T-helper 1 cell treated with Interleukin-12 subunit alpha and Interleukin-12 subunit beta and Interleukin-4 antibody, amounts not matched to agents 30 μg/mL and 1 μg/mL, for 36 hours (primary cell): ENCODE results near the gene ZFC3H1.
A peak's percentile ranks its signal among the peaks of the same experiment; 100 is the strongest.
"Not testable (repeated sequence)": the region's sequence is repeated elsewhere in the genome, so short reads cannot be mapped to it uniquely, and the experiment has no call there.

Experiments used
- H3K27ac Mint-ChIP-seq: one replicate; pipeline ENCODE4 v1.8.0; 2021; ENCODE audit warnings: mild to moderate bottlenecking, mixed read lengths
- H3K27me3 Mint-ChIP-seq: one replicate; pipeline ENCODE4 v1.8.0; 2021; ENCODE audit warnings: low read depth, mixed read lengths
- H3K36me3 Mint-ChIP-seq: one replicate; pipeline ENCODE4 v1.8.0; 2021; ENCODE audit warnings: low read depth, mixed read lengths
- H3K4me1 Mint-ChIP-seq: one replicate; pipeline ENCODE4 v1.8.0; 2021; ENCODE audit warnings: low read depth, mixed read lengths
- H3K4me3 Mint-ChIP-seq: one replicate; pipeline ENCODE4 v1.8.0; 2021; ENCODE audit warnings: mild to moderate bottlenecking, moderate library complexity, mixed read lengths
- H3K9me3 Mint-ChIP-seq: one replicate; pipeline ENCODE4 v1.8.0; 2021; ENCODE audit warnings: mixed read lengths

ZFC3H1 gene

DNA sequence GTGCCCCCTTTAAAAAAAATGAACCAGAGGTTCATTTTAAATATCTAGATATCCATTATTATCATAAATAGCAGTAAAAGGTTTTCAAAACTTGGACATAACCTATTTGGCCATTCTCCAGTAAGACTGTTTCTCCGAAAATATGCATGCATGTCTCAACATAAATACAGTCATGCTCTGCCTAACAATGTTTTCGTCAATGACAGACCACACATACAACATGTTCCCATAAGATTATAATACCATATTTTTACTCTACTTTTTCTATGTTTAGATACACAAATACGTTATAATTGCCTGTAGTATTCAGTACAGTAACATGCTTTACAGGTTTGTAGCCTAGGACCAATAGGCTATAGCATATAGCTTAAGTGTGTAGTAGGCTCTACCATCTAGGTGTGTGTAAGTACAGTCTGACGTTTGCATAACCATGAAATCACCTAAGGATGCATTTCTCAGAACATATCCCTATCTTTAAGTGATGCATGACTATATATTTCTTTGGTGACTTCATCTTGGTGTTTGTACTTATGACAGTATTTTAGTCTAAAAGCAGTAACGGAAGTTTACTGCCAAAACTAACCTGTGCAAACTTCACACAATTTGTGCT is 25.4 kb upstream of the ZFC3H1 start:
- no peaks in the 10 kb centered on the region for H3K27me3 Mint-ChIP-seq
- no peak overlapping the region for H3K27ac Mint-ChIP-seq
- no peaks in the 10 kb centered on the region for H3K36me3 Mint-ChIP-seq
- peaks cover 11% of the 10 kb centered on the region for H3K4me1 Mint-ChIP-seq
- H3K9me3 Mint-ChIP-seq = no peaks in the 10 kb centered on the region
- H3K4me3 Mint-ChIP-seq = no peak overlapping the region

DNA sequence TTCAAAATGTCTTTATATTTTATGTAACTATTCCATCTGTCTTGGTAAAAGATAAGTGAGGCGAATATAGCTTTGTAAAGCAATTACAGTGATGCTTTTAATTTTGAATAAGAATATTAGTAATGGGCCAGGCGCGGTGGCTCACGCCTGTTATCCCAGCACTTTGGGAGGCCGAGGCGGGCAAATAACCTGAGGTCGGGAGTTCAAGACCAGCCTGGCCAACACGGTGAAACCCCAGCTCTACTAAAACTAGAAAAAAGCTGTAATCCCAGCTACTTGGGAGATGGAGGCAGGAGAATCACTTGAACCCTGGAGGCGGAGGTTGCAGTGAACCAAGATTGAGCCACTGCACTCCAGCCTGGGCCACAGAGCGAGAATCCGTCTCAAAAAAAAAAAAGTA is 23.5 kb upstream of the ZFC3H1 start:
- not testable (repeated sequence) for H3K4me3 Mint-ChIP-seq, H3K27ac Mint-ChIP-seq, H3K36me3 Mint-ChIP-seq, H3K9me3 Mint-ChIP-seq, H3K27me3 Mint-ChIP-seq
- peaks cover 11% of the 10 kb centered on the region for H3K4me1 Mint-ChIP-seq

DNA sequence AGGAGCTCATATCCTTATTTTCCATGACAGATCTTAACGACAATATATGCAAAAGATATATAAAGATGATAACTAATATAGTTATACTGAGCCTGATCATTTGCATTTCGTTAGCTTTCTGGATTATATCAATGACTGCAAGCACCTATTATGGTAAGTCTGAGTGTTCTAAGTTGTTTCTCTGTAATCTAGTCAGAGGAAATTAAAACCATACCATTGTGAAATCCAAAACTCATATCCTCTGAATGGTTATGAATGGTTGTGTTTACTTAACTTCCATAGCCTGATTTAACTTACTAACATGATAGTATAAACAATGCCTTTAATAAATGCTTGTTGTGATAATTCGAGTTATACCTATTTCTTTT is 23.0 kb upstream of the ZFC3H1 start:
- no peaks in the 10 kb centered on the region for H3K9me3 Mint-ChIP-seq
- H3K4me3 Mint-ChIP-seq = peak overlapping the region; percentile 92
- no peaks in the 10 kb centered on the region for H3K27me3 Mint-ChIP-seq
- no peaks in the 10 kb centered on the region for H3K36me3 Mint-ChIP-seq
- H3K27ac Mint-ChIP-seq = peak overlapping the region; percentile 91
- peaks cover 11% of the 10 kb centered on the region for H3K4me1 Mint-ChIP-seq

DNA sequence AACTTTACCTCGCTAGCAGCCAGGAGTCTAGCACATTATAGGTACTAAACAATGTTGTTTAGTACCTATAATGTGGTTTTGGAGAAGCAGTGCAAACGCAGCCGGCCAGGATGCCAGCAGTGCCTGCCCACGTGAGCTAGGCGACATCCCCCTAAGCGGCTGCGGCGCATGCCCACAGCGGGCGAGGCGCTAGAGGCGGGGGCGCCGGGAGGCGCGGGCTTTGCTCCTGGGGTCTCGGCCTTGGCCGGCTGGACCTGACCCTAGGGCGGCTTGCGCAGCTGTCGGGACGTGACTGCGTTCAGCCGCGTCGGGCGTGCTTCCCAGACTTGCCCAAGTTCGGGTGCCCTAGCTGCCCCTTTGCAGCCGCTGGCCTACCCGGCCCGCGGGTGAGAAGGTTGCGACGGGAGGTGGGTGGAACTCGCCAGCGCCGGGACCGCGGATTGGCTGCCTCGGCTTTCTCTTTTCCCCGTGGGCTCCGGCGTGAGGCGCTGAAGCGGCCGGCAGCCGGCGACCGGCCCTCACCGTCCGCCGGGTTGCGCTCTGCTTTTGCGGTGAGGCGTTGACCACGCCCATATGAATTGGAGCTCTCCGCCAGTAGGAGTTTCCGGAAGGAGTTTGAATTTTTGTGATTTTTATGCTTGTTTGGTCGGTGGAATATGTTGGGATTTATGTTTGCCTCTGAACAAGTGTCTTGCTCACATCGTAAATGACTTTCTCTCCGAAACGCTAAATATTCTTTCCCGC is 22.4 kb upstream of the ZFC3H1 start, which contains the start of gene TMEM19:
Gene TMEM19 (plus strand): TSS at position 169 of the 744 bp plus-strand sequence. CDS start 599 bp downstream, outside the sequence.
- peak within 1 kb of the TSS; percentile 91 for H3K27ac Mint-ChIP-seq
- no peaks in the 10 kb centered on the region for H3K36me3 Mint-ChIP-seq
- H3K4me3 Mint-ChIP-seq = peak within 1 kb of the TSS; percentile 92
- H3K4me1 Mint-ChIP-seq = peaks cover 11% of the 10 kb centered on the region
- H3K9me3 Mint-ChIP-seq = no peaks in the 10 kb centered on the region
- no peaks in the 10 kb centered on the region for H3K27me3 Mint-ChIP-seq

DNA sequence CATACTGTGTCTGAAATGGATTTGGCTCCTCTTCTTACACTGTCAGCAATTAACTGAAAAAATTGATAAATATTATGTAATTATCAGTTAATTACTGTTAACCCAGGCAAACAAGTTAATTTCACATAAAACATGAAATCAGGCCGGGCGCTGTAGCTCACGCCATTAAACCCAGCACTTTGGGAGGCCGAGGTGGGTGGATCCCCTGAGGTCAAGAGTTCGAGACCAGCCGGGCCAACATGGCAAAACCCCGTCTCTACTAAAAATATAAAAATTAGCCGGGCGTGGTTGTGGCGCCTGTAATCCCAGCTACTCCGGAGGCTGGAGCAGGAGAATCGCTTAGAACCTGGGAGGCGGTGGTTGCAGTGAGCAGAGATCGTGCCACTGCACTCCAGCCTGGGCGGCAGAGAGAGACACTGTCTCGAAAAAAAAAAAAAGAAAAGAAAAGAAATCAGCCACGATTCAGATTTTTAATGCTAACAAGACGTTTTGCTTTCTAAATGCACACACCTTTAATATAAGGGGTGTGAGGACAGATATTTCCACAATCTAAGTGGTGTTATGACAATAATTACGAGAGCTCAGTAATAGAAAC is 21.8 kb upstream of the ZFC3H1 start:
- Mint-ChIP-seq H3K27ac (peak overlapping the region; percentile 91), H3K4me1 (peaks cover 11% of the 10 kb centered on the region), H3K36me3 (no peaks in the 10 kb centered on the region), H3K4me3 (peak overlapping the region; percentile 92), H3K9me3 (no peaks in the 10 kb centered on the region), H3K27me3 (no peaks in the 10 kb centered on the region)

DNA sequence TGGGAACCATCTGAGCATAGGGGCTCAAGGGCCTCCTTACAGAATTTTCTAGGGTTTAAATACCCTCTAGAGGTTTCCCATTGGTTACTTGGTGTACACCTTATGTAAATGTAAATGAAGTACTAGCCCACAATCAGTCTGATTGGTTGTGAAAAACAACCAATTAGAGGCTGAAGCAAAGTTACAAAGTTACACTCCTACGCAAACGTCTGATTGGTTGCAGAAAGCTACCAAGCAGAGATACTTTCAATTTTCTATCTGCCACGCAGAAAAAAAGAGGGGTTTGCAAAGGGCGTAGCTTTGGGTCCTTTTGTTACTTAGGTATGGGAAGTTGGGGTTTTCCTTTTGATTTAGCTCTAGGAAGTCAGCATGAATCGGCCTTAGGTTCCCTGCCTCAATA is 20.4 kb upstream of the ZFC3H1 start:
- Mint-ChIP-seq H3K27me3 (no peaks in the 10 kb centered on the region), H3K4me1 (peaks cover 11% of the 10 kb centered on the region), H3K36me3 (no peaks in the 10 kb centered on the region), H3K9me3 (no peaks in the 10 kb centered on the region), H3K4me3 (no peak overlapping the region), H3K27ac (no peak overlapping the region)

DNA sequence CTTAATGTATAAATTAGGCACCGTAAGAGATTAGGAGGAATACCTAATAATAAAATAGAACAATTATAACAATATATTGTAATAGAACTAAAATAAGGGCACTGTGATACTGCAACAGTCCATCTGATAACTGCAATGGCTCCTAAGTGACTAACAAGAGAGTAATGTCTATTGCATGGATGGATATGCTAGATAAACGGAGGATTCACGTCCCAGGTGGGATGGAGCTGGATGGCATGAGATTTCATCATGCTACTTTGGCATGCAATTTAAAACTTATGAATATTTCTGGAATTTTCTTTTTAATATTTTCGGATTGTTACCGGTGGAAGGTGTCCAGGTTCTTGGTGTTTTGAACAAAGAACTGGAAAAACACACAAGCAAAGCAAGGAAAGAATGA is 20.0 kb upstream of the ZFC3H1 start:
- Mint-ChIP-seq H3K9me3 (no peaks in the 10 kb centered on the region), H3K27ac (no peak overlapping the region), H3K4me1 (peaks cover 11% of the 10 kb centered on the region), H3K27me3 (no peaks in the 10 kb centered on the region), H3K4me3 (no peak overlapping the region), H3K36me3 (no peaks in the 10 kb centered on the region)

DNA sequence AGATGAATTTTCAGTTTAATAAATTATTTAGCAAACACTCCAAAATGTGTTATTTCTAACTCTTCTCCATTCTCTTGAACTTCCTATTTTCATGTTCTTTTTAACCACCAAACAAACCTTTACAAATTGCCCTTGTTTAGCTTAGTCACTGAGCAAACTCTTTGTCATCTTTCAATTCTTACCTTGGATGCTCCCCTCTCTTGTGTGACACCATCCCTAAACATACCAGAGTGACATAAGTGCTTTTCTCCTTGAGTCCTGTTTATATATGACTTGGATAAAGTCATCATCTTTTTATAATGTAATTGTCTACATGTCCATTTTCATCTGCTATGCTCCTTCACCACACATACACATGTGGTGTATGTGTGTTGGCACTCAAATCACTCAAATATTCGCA is 18.8 kb upstream of the ZFC3H1 start:
- Mint-ChIP-seq H3K4me3 (no peak overlapping the region), H3K27ac (no peak overlapping the region), H3K36me3 (no peaks in the 10 kb centered on the region), H3K27me3 (no peaks in the 10 kb centered on the region), H3K9me3 (no peaks in the 10 kb centered on the region), H3K4me1 (peaks cover 5% of the 10 kb centered on the region)

DNA sequence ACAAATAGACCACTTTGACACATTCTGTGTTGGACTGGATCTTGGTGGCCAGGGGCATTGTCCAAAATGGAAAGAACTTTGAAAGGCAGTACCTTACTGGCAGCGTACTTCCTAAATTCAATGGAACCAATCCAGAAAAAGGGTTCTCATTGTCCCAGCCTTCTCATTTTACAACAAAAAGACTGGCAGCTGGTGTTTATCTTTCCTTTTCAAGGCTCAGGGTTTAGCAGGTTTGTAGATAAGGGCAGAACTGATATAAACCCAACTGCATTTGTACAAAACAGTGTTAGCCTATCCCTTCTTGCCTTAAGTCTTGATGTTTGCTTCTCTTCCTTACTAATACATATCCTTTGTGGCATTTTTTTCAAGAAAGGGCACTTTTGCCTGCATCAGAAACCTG is 8.2 kb upstream of the ZFC3H1 start:
- Mint-ChIP-seq H3K27ac (no peak overlapping the region), H3K4me1 (peaks cover 7% of the 10 kb centered on the region), H3K9me3 (no peaks in the 10 kb centered on the region), H3K36me3 (peaks cover 7% of the 10 kb centered on the region), H3K27me3 (peaks cover 4% of the 10 kb centered on the region), H3K4me3 (no peak overlapping the region)

DNA sequence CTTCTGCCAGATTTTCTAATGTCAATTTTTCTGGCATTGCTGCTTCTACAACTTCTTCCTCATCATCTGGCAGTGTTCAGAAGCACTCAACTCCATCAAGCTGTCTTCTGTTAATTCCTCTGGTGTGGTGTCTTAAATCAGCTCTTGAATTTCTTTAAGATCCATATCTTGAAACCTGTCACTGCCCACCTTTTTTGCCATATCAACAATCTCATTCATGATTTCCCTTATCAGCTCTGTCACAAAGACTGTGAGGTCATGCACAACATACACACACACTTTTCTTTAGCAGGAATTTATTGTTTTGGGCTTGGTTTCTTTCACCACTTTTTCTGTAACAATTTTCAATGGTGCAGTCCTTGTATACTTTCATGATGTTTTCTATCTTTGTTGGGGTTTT is 7.7 kb upstream of the ZFC3H1 start:
- H3K27me3 Mint-ChIP-seq = peaks cover 4% of the 10 kb centered on the region
- H3K4me1 Mint-ChIP-seq = peaks cover 7% of the 10 kb centered on the region
- H3K27ac Mint-ChIP-seq = no peak overlapping the region
- no peaks in the 10 kb centered on the region for H3K9me3 Mint-ChIP-seq
- H3K4me3 Mint-ChIP-seq = no peak overlapping the region
- H3K36me3 Mint-ChIP-seq = peaks cover 7% of the 10 kb centered on the region

DNA sequence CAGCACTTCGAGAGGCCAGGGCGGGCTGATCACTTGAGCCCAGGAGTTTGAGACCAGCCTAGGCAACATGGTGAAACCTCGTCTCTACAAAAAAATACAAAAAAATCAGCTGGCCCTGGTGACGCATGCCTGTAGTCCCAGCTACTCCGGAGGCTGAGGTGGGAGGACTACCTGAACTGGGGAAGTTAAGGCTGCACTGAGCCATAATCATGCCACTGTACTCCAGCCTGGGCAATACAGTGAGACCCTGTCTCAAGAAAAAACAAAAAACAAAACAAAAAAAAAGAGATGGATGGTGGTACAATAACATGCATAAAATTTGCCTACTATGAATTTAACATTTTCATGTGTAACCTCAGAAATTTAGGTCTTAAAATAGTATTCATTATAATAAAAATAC is 2.6 kb upstream of the ZFC3H1 start:
- no peak overlapping the region for H3K27ac Mint-ChIP-seq
- H3K27me3 Mint-ChIP-seq = no peaks in the 10 kb centered on the region
- peaks cover 18% of the 10 kb centered on the region for H3K36me3 Mint-ChIP-seq
- no peaks in the 10 kb centered on the region for H3K9me3 Mint-ChIP-seq
- H3K4me3 Mint-ChIP-seq = no peak overlapping the region
- peaks cover 21% of the 10 kb centered on the region for H3K4me1 Mint-ChIP-seq

DNA sequence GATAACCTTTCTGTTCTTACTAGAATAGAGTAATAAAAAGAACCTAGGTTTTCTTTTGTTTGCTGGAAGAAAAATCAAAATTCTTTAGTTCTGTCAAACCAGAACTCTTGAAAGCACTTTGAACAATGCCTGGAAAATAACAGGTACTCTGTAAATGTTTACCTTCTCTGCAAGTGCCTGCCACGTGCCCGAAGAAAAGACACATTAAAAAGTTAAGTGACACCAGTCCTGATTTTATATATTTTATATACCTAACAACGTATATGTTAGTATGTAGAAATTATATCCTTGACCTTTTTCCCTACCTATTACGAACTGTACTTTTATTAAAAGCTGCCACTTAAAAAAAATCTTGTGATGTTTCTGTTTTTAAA is 1.4 kb upstream of the ZFC3H1 start:
- peaks cover 19% of the 10 kb centered on the region for H3K4me1 Mint-ChIP-seq
- H3K27me3 Mint-ChIP-seq = no peaks in the 10 kb centered on the region
- H3K4me3 Mint-ChIP-seq = peak overlapping the region; percentile 99
- peaks cover 18% of the 10 kb centered on the region for H3K36me3 Mint-ChIP-seq
- peak overlapping the region; percentile 99 for H3K27ac Mint-ChIP-seq
- no peaks in the 10 kb centered on the region for H3K9me3 Mint-ChIP-seq

DNA sequence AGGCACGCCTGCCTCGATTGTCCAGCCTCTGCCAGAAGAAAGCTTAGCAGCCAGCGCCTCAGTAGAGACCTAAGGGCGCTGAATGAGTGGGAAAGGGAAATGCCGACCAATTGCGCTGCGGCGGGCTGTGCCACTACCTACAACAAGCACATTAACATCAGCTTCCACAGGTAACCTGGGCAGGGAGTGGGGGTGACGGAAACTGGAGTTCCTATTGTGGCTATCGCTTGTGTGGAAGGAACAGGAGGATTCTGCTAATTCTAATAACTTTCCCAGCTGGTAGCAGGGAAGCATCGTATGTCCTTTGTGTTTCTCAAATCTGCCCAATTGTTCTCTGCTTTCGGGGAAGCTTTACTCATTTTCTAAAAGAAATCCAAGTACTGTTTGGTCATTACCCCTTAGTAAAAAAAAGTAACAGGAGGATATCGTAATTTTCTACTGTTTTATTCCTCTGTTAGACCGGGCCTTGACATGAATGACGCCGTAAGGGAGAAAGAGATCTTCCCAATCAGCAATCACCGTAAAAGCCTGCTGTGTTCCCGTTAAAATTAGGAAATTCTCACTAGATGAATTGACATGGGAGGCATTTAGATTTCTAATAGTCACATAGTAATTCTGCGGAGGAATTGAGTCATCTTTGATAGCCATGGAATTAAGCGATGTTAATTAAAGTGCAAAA is 902 bp upstream of the ZFC3H1 start:
- no peaks in the 10 kb centered on the region for H3K9me3 Mint-ChIP-seq
- peaks cover 19% of the 10 kb centered on the region for H3K4me1 Mint-ChIP-seq
- H3K27me3 Mint-ChIP-seq = no peaks in the 10 kb centered on the region
- H3K36me3 Mint-ChIP-seq = peaks cover 20% of the 10 kb centered on the region
- H3K27ac Mint-ChIP-seq = peak overlapping the region; percentile 99
- H3K4me3 Mint-ChIP-seq = peak overlapping the region; percentile 99

DNA sequence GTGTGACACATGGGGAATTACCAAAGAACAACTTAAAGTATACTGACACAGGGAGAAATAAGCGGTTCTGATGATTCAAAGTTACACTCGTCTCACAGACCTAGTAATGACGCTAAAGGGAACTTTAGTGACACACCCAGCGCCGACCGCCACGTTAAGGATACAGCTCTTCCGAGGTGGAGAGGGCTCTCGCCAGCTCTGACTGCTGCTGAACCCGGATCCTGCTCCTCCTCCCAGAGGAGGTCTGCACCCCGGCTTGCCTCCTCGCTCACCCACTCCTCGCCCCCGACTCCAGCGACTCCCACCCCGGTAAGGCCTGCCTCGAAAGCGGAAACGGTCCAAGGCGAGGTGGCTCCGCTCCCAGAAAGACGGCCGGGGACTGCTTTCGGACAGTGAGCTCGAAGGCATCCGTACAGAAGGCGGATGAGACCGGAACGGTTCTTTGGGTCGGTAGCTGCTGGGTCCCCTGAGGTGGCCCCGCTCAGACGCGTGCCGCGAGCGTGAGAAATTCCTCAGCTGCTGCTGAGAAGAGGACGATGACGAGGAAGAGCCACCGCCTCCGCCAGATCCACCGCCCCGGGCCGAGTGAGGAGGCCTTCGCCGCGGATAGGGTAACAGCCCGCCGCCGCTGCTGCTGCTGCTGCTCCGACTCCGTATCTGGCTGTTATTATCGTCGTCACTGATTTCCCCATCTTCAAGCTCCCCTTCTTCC is 643 bp downstream of the ZFC3H1 start:
- H3K4me3 Mint-ChIP-seq = peak overlapping the region; percentile 99
- H3K4me1 Mint-ChIP-seq = peaks cover 26% of the 10 kb centered on the region
- H3K27me3 Mint-ChIP-seq = no peaks in the 10 kb centered on the region
- H3K36me3 Mint-ChIP-seq = peaks cover 31% of the 10 kb centered on the region
- H3K27ac Mint-ChIP-seq = peak overlapping the region; percentile 99
- no peaks in the 10 kb centered on the region for H3K9me3 Mint-ChIP-seq
